ENCODE data around the gene CTSO.

DNA sequence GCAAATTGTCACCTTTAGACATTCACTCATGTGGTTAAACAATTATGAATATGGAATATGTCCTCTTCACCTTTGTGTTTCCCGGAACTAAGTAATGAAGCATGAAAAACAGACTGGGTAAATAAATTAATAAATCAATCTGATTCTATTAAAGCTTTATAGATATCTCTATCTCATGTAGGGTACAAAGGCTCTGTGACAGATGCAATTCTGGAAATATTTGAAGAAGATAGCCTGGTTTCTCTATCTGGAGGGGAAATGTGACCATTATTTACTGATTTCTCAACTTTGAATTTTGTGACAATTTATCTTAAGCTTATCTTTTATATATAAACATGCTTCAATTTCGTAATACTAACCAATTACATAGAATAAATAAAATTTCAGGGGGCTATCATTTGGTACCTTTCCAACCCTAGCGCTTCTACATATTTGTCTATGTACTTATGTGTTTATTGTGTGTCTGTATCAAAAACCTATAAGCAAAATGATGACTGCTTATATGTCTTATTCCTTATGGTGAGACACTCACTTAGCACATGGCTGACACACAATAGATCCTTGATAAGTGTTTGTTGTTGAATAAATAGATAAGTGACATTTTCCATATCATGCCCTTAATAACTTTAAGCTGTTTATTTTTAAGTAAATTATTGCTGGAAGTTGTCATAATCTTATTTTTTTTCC lies 9.9 kb downstream of the CTSO start:
- no peak for TF ChIP-seq POLR2A (IDR thresholded peaks at IDR 0.05)
- TF ChIP-seq, protein P1, sequence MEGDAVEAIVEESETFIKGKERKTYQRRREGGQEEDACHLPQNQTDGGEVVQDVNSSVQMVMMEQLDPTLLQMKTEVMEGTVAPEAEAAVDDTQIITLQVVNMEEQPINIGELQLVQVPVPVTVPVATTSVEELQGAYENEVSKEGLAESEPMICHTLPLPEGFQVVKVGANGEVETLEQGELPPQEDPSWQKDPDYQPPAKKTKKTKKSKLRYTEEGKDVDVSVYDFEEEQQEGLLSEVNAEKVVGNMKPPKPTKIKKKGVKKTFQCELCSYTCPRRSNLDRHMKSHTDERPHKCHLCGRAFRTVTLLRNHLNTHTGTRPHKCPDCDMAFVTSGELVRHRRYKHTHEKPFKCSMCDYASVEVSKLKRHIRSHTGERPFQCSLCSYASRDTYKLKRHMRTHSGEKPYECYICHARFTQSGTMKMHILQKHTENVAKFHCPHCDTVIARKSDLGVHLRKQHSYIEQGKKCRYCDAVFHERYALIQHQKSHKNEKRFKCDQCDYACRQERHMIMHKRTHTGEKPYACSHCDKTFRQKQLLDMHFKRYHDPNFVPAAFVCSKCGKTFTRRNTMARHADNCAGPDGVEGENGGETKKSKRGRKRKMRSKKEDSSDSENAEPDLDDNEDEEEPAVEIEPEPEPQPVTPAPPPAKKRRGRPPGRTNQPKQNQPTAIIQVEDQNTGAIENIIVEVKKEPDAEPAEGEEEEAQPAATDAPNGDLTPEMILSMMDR (IDR thresholded peaks at IDR 0.05 in 4 of 5, conservative IDR thresholded peaks at IDR 0.05 in 1 of 5), result no peak

Measured in gastrocnemius medialis (tissue), 4 donors.